GM19239 (cell line): ENCODE measurements around the gene MMS22L.

Experiments
- DNase-seq: peaks from one replicate; pipeline ENCODE4 v3.0.0; 2011; ENCODE audit warnings: low spot score; ENCODE audit not compliant: insufficient read length
- FAIRE-seq: peaks from 2 replicates; lab custom pipeline; 2011; peaks lifted over from hg19 to GRCh38; lab: Jason Lieb, UNC

Gene MMS22L

DNA sequence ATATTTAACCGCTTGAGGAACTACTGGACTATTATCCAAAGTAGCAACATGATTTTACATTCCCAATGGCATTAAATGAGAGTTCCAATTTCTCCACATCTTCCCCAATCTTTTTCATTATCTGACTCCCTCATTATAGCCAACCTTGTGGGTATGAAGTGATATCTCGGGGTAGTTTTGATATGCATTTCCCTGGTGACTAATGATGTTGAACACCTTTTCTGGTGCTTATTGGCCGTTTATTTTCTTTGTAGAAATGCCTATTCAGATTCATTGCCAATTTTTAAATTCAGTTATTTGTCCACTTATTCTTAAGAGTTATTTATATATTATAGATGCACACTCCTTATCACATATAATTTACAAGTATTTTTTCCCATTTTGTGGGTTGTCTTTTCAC, 129.0 kb downstream of the MMS22L start:
- no peak for FAIRE-seq
- DNase-seq: no peak

GRCh38 chr6:97151601-97152000, 131.4 kb downstream of the MMS22L start:
- no peak for FAIRE-seq
- DNase-seq: no peak

GRCh38 chr6:97150932-97151331, 132.1 kb downstream of the MMS22L start:
- DNase-seq (no peak), FAIRE-seq (no peak)

DNA sequence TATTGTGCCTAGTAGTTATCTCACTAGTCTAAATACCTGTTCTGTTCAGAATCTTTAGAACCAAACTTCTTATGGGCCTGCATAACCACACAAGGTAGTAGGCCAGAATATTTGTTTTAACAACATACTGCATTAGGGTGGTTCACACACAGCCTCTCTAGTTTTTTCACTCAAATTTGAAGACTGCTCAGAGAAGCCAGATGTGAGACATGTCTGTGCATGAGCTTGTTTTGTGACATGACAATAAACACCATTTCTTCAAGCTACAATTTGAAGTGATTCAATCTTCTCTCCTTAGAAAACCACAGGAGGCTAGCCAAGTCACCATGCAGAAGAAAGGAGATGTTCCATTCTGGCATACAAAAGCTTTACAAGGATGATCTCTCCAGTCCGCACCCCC, 135.6 kb downstream of the MMS22L start:
- DNase-seq (no peak), FAIRE-seq (no peak)

- DNase-seq (no peak), FAIRE-seq (no peak)
These were observed 137.3 kb downstream of the MMS22L start for GRCh38 chr6:97145691-97146090.

DNA sequence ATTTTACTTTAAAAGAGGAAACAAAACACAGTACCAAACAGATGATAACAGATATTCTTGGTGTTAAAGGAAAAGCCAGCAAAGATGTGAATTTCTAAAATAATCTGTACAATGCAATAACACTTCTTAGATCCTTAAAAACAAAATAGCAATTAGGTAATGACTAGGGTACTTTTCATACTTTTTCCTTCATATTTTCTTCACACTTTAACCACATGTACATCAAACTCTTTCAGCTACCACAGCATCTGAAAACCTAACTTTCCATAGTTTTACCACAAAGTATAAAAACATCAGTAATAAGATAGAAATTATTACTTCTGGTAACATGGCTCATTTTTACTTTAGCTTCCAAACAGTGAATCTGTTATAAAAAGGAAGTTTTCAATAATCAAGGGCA, 141.3 kb downstream of the MMS22L start:
- no peak for DNase-seq
- FAIRE-seq: peak; percentile 4

DNA sequence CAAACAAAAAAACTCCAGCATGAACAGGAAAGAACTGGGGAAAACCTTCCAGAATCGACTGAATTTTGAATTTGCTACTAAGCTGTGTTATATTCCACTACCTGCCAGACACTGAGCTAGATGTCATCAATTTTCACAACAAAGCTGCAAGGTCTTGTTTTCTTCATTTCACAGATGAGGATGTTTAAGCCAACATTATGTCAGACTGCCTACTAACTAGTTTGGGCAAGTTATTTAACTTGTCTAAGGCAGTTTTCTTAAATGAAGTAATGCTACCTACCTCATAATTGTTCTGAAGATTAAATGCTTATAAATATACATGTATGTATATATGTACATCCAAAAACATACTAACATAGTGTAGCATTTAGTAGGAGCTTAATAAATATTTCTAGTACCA, 144.4 kb downstream of the MMS22L start:
- FAIRE-seq (no peak), DNase-seq (no peak)

- FAIRE-seq: peak; percentile 47
- no peak for DNase-seq
These were observed 146.2 kb downstream of the MMS22L start for GRCh38 chr6:97136626-97137358.

GRCh38 chr6:97133067-97133466, 149.9 kb downstream of the MMS22L start:
- no peak for FAIRE-seq
- DNase-seq: no peak

GRCh38 chr6:97129106-97129505, 153.9 kb downstream of the MMS22L start:
- DNase-seq: no peak
- no peak for FAIRE-seq

- DNase-seq (no peak), FAIRE-seq (no peak)
These were observed 154.5 kb downstream of the MMS22L start for GRCh38 chr6:97128507-97128906.

- FAIRE-seq: no peak
- DNase-seq: no peak
These were observed 159.4 kb downstream of the MMS22L start for GRCh38 chr6:97123652-97124051.

GRCh38 chr6:97123112-97123511, 159.9 kb downstream of the MMS22L start:
- DNase-seq (no peak), FAIRE-seq (no peak)

GRCh38 chr6:97120511-97120910, 162.5 kb downstream of the MMS22L start:
- FAIRE-seq: no peak

DNA sequence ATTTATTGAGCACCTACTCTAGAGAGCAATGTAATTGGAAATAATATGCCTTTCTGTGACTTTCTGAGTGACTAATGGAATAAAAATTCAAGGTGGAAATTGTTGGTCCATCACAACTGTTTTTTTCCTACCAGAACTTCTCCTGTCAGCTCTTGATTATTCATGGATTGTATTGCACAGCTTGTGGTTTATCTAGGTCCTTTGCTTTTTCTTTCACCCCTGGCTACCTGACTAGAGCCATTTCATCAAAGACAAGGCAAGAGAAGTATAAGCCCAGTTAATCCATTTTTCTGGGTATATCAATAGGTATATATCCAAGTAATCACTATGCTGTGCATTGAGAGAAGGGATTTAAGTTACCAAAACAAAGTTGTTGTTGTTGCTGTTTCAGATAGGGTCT, 168.4 kb downstream of the MMS22L start:
- FAIRE-seq (no peak), DNase-seq (no peak)

More at GRCh38 chr6:97120511-97120910, 162.5 kb downstream of the MMS22L start:
- no peak for DNase-seq

DNA sequence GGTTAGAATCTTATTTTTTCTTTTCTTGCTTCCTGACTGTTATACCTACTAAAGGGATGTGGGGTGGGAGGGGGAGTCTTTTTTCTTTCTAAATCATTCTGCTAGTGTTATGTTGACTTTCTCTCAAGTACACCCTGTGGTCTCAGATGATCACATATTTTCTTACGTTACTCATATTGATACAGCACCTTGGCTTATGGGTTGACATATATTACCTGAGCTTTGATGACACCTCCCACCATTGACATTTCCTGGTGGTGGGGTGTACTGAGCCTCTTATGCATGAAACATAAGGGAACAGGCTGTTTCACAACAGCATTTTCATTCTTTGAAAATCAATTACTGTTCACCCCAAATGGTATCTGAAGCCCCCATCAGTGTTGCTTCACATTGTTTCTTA, 169.8 kb downstream of the MMS22L start:
- DNase-seq: no peak
- FAIRE-seq: no peak

DNA sequence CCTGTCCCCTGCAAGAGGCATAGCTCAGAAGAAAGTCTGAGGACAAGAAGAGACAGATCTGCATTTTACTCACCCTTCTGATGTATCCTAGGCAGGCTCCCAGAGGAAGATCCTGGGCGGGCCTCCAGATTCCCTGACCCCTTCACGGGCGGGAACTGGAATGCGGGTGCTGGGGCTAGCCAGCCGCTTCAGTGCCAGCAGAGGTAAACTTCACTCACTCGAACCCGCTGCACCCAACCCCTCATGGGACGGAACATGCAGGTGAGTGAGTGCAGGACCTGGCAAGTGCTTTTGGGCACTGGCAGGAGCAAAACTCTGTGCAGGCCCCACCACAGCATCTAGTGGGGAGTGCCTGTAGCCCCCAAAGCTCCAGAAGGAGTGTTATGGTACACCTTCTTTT, 171.8 kb downstream of the MMS22L start:
- FAIRE-seq (no peak), DNase-seq (no peak)

DNA sequence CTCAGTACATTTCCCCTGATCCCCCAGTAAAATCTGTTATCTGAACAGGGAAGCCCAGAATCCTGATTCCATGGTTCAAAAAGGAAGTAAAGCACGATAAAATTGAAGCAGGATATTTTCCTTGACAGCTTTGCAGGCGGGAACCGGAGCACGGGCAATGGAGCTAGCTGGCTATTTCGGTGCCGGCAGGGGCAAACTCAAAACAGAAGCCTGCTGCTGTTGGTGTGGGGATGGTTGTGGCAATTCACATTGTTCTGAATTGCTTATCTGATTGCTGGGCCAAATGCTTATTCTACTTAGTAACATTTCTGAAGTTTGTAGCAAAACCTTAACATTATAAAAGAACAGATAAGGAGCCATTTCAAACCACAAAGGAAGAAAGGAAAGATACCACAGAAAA, 172.4 kb downstream of the MMS22L start:
- FAIRE-seq (no peak), DNase-seq (no peak)

GRCh38 chr6:97110149-97110548, 172.9 kb downstream of the MMS22L start:
- DNase-seq (no peak), FAIRE-seq (no peak)

DNA sequence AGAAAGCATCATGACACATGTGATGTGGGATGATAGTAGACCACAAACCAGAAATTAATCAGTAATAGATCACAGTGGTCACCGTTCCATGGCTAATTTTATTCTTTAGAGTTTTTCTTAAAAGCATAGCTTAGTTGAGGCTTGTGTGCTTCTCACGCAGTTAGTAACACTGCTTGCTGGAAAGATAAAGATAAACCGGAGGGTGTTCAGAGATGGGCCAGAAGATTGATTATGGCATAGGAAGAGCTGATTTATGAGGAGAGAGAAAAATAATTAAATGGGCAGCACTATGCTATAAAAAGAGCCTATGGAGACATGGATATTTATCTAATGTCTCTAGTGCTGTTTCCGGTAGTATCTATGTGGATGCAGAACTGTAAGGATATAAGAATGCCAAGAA, 173.6 kb downstream of the MMS22L start:
- DNase-seq: no peak
- FAIRE-seq: no peak

DNA sequence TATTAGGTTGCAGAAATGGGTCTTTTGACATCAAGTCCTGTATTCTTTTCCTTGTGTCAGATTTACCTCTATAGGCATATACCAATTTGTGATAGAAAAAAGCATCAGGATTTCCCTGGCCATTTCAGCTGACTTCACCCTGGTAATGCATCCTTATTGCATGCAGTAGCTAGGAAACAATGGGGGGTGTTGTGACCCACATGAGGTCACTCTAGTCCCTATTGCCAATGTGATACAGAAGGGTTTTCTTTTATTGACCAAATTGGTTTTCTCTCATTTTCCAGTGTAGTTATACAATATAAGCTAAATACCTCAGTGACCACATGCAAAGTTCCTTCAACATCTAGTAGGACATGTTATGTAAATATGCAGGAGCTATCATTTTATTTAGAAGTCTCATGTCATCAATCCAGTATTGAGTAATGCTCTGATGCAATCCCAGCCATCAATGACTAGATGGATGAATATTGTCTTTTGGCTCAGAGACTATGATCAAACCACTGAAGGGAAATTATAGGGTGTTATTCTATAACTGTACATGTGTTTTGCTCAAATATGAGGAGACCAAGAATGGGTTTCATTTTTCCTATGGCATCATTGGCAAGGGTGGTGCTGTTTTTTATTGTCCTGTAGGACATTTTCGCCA, 180.7 kb downstream of the MMS22L start:
- FAIRE-seq (no peak), DNase-seq (no peak)

- no peak for FAIRE-seq
- DNase-seq: no peak
These were observed 182.3 kb downstream of the MMS22L start for GRCh38 chr6:97100696-97101095.
